PFSK-1 (cell line): Measurements from ENCODE around the gene PHF19.

ENCODE experiments used
- FOXP2 ChIP-seq: optimal IDR thresholded peaks from 2 replicates; pipeline ENCODE3; 2011; ENCODE audit warnings: borderline replicate concordance, control low read depth, inconsistent platforms; ENCODE audit not compliant: insufficient read depth; ENCODE audit errors: extremely low read length, extremely low read depth
- POLR2AphosphoS5 ChIP-seq: IDR thresholded peaks from 2 replicates; pipeline ENCODE4 v1.6.1; 2012; ENCODE audit warnings: low read depth, mild to moderate bottlenecking, control low read depth, low read length, moderate library complexity
- REST ChIP-seq, 2 experiments: IDR thresholded peaks; 2 replicates each; pipeline versions ENCODE4 v1.6.1 to v1.8.0; 2011 to 2012; ENCODE audit warnings: low read depth in 2 of 2, low read length in 2 of 2, control low read depth in 1 of 2, inconsistent platforms in 1 of 2, mild to moderate bottlenecking in 1 of 2, moderate library complexity in 1 of 2; ENCODE audit not compliant: insufficient read depth in 1 of 2
- SIN3A ChIP-seq: IDR thresholded peaks from 2 replicates; pipeline ENCODE4 v1.6.1; 2012; ENCODE audit warnings: mild to moderate bottlenecking, low read length, moderate library complexity, borderline replicate concordance; ENCODE audit not compliant: insufficient read depth
- TAF1 ChIP-seq: IDR thresholded peaks from 2 replicates; pipeline ENCODE4 v1.6.1; 2012; ENCODE audit warnings: low read length, control low read depth, borderline replicate concordance; ENCODE audit not compliant: insufficient read depth

Gene PHF19

GRCh38 chr9:120905315-120906164 lies 28.6 kb upstream of the PHF19 start:
- no peak for TF ChIP-seq POLR2AphosphoS5
- TF ChIP-seq FOXP2 = no peak
- TF ChIP-seq REST (IDR thresholded peaks at IDR 0.05; ENCODE audit: insufficient read depth in 1 of 2, low read depth in 2 of 2, low read length in 2 of 2) = no peak
- TF ChIP-seq TAF1 = no peak
- TF ChIP-seq SIN3A = no peak

- TF ChIP-seq SIN3A (no peak), TAF1 (no peak), REST (IDR thresholded peaks at IDR 0.05; ENCODE audit: insufficient read depth in 1 of 2, low read depth in 2 of 2, low read length in 2 of 2) (no peak), POLR2AphosphoS5 (no peak), FOXP2 (no peak)
Measured at GRCh38 chr9:120904978-120905301, 28.0 kb upstream of the PHF19 start.

- TF ChIP-seq REST (IDR thresholded peaks at IDR 0.05; ENCODE audit: insufficient read depth in 1 of 2, low read depth in 2 of 2, low read length in 2 of 2) = no peak
- no peak for TF ChIP-seq FOXP2
- no peak for TF ChIP-seq SIN3A
- no peak for TF ChIP-seq POLR2AphosphoS5
- no peak for TF ChIP-seq TAF1
Measured at GRCh38 chr9:120904061-120904977, 27.3 kb upstream of the PHF19 start.

GRCh38 chr9:120902569-120903535 lies 25.9 kb upstream of the PHF19 start:
- TF ChIP-seq FOXP2 (no peak), TAF1 (no peak), SIN3A (no peak), REST (IDR thresholded peaks at IDR 0.05; ENCODE audit: insufficient read depth in 1 of 2, low read depth in 2 of 2, low read length in 2 of 2) (no peak), POLR2AphosphoS5 (no peak)
